H1 (cell line): ENCODE data around the gene EVA1C. TPM values are rescaled to one million over a fixed set of nuclear protein-coding genes. Genes with fewer than 3 reads are reported as not detected.

Source experiments
- TEAD4 ChIP-seq: IDR thresholded peaks from 2 replicates; pipeline ENCODE4 v1.6.1; 2012; ENCODE audit warnings: low read depth, low read length, inconsistent platforms, mixed read lengths
- polyA plus RNA-seq, 7 experiments: library from polyadenylated mRNA; depleted of rRNA in 3 of 7; stranded (reverse) in 5 of 7; unstranded in 2 of 7; fragments of >200 nt in 5 of 7; fragments of 200-250 nt in 2 of 7; gene quantifications; 1 replicate in 5 of 7; 2 replicates in 1 of 7; 4 replicates in 1 of 7; pipeline versions ENCODE4 v1.2.1 to v1.2.3, GENCODE V29; 2011 to 2013; ENCODE audit warnings: missing spikeins in 2 of 7, mixed read lengths in 2 of 7
- total RNA-seq: library from RNA; stranded (reverse); fragmentation: NEBNext Ultra II Directional; extraction: Animal tissue kit (Norgen Biotek cat#: 25700); gene quantifications from 2 replicates; pipeline ENCODE4 v1.2.1, GENCODE V29; 2021

The EVA1C gene
- total and polyA plus RNA-seq, 2 of the 8 experiments (the other 6 are each of a cell fraction or from before 2014, with no cell fraction given): 2.6 to 3.6 TPM

DNA sequence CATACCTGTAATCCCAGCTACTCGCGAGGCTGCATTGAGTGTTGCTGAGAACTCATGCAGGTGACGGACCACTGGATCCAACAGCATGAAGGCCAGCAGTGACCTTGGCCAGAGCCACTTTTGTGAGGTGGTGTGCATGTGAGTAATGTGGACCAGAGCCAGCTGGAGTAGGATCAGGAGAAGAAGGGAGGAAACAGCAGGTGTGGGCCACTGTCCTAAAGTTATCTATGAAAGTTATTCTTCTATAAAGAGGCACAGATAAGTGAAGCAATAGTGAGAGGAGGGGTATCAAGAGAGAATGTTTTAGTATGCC is 125.0 kb downstream of the EVA1C start (continued):
- no peak for TF ChIP-seq TEAD4
